Ishikawa (cell line): ENCODE measurements around the gene PLXNA2.

Experiments
- CEBPB ChIP-seq: IDR thresholded peaks from 2 replicates; pipeline ENCODE4 v1.6.1; 2012
- CREB1 ChIP-seq: IDR thresholded peaks from 2 replicates; pipeline ENCODE4 v1.6.1; 2012; ENCODE audit warnings: low read depth
- EGR1 ChIP-seq: IDR thresholded peaks from 2 replicates; pipeline ENCODE4 v1.6.1; 2012
- EP300 ChIP-seq: IDR thresholded peaks from 2 replicates; pipeline ENCODE4 v1.6.1; 2012; ENCODE audit warnings: borderline replicate concordance
- FOXM1 ChIP-seq: IDR thresholded peaks from 2 replicates; pipeline ENCODE4 v1.6.1; 2012; ENCODE audit warnings: low read depth, borderline replicate concordance
- MAX ChIP-seq: IDR thresholded peaks from 2 replicates; pipeline ENCODE4 v1.6.1; 2012
- NFIC ChIP-seq: IDR thresholded peaks from 2 replicates; pipeline ENCODE4 v1.6.1; 2012
- RAD21 ChIP-seq: IDR thresholded peaks from 2 replicates; pipeline ENCODE4 v1.6.1; 2012; ENCODE audit warnings: low read depth
- REST ChIP-seq: IDR thresholded peaks from 2 replicates; pipeline ENCODE4 v1.6.1; 2012; ENCODE audit warnings: low read depth, mild to moderate bottlenecking
- TAF1 ChIP-seq: IDR thresholded peaks from 2 replicates; pipeline ENCODE4 v1.6.1; 2012; ENCODE audit warnings: low read depth, mild to moderate bottlenecking
- TCF12 ChIP-seq: IDR thresholded peaks from 2 replicates; pipeline ENCODE4 v1.6.1; 2012; ENCODE audit warnings: low read depth
- TEAD4 ChIP-seq: IDR thresholded peaks from 2 replicates; pipeline ENCODE4 v1.6.1; 2012
- USF1 ChIP-seq: IDR thresholded peaks from 2 replicates; pipeline ENCODE4 v1.6.1; 2012
- YY1 ChIP-seq: IDR thresholded peaks from 2 replicates; pipeline ENCODE4 v1.6.1; 2012; ENCODE audit warnings: low read depth
- ZBTB7A ChIP-seq: IDR thresholded peaks from 2 replicates; pipeline ENCODE4 v1.6.1; 2012; ENCODE audit warnings: low read depth

PLXNA2 gene

GRCh38 chr1:208040821-208041297 is 203.3 kb downstream of the PLXNA2 start:
- TF ChIP-seq MAX (no peak), RAD21 (no peak), ZBTB7A (no peak), TAF1 (no peak), FOXM1 (no peak), YY1 (no peak), TCF12 (no peak), USF1 (no peak), TEAD4 (no peak), EP300 (no peak), CEBPB (no peak), NFIC (no peak), EGR1 (no peak), REST (no peak)

- no peak for TF ChIP-seq REST
- no peak for TF ChIP-seq CEBPB
- TF ChIP-seq FOXM1: no peak
- TF ChIP-seq RAD21: no peak
- no peak for TF ChIP-seq CREB1
- no peak for TF ChIP-seq NFIC
- no peak for TF ChIP-seq YY1
- no peak for TF ChIP-seq USF1
- no peak for TF ChIP-seq EP300
- no peak for TF ChIP-seq MAX
- no peak for TF ChIP-seq TEAD4
- TF ChIP-seq EGR1: no peak
- no peak for TF ChIP-seq ZBTB7A
- no peak for TF ChIP-seq TAF1
- TF ChIP-seq TCF12: no peak
Measured at GRCh38 chr1:208039536-208040332, 204.4 kb downstream of the PLXNA2 start.

- TF ChIP-seq REST: no peak
Measured at GRCh38 chr1:208038303-208038702, 205.9 kb downstream of the PLXNA2 start.

GRCh38 chr1:208036918-208037766 is 207.0 kb downstream of the PLXNA2 start:
- no peak for TF ChIP-seq TCF12
- no peak for TF ChIP-seq MAX
- TF ChIP-seq REST: no peak
- no peak for TF ChIP-seq USF1
- no peak for TF ChIP-seq YY1
- TF ChIP-seq FOXM1: no peak
- TF ChIP-seq TAF1: no peak
- TF ChIP-seq NFIC: no peak
- TF ChIP-seq EP300: no peak
- TF ChIP-seq CEBPB: no peak
- TF ChIP-seq CREB1: no peak
- TF ChIP-seq TEAD4: no peak
- no peak for TF ChIP-seq RAD21
- TF ChIP-seq EGR1: no peak
- no peak for TF ChIP-seq ZBTB7A
